ENCODE data around the gene PRSS2. TPM values are rescaled to one million over a fixed set of nuclear protein-coding genes. Genes with fewer than 3 reads are reported as not detected.

Gene PRSS2
- polyA plus RNA-seq, 1 donor (not counting 4 experiments of a cell fraction or from before 2014, with no cell fraction given): not detected

DNA sequence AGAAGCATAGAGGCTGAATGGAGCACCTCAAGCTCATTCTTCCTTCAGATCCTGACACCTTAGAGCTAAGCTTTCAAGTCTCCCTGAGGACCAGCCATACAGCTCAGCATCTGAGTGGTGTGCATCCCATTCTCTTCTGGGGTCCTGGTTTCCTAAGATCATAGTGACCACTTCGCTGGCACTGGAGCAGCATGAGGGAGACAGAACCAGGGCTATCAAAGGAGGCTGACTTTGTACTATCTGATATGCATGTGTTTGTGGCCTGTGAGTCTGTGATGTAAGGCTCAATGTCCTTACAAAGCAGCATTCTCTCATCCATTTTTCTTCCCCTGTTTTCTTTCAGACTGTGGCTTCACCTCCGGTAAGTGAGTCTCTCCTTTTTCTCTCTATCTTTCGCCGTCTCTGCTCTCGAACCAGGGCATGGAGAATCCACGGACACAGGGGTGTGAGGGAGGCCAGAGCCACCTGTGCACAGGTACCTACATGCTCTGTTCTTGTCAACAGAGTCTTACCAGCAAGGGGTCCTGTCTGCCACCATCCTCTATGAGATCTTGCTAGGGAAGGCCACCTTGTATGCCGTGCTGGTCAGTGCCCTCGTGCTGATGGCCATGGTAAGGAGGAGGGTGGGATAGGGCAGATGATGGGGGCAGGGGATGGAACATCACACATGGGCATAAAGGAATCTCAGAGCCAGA, 31.0 kb downstream of the PRSS2 start:
- Histone ChIP-seq H3K4me2 (ENCODE audit: control insufficient read depth, extremely low read depth, insufficient read depth, low read depth, low read length) (no peak overlapping the region), H3K27me3 (ENCODE audit: control insufficient read depth, extremely low read depth, insufficient read depth, low read length) (peaks cover 30% of the 10 kb centered on the region), H4K20me1 (ENCODE audit: control insufficient read depth, extremely low read depth, insufficient read depth, low read length) (no peaks in the 10 kb centered on the region), H3K9ac (ENCODE audit: control insufficient read depth, extremely low read depth, insufficient read depth, low read length) (no peak overlapping the region), H3K36me3 (ENCODE audit: control insufficient read depth in 2 of 2, extremely low read depth in 1 of 2, insufficient read depth in 2 of 2, low read length in 2 of 2) (no peaks in the 10 kb centered on the region), H3K9me3 (ENCODE audit: control insufficient read depth, low read depth, low read length) (no peaks in the 10 kb centered on the region), H3K4me1 (ENCODE audit: control insufficient read depth, extremely low read depth, insufficient read depth, low read length) (no peaks in the 10 kb centered on the region), H3K79me2 (ENCODE audit: control insufficient read depth, insufficient read depth, low read length) (no peaks in the 10 kb centered on the region), H3K9me1 (ENCODE audit: control insufficient read depth, extremely low read depth, insufficient read depth, low read length) (no peaks in the 10 kb centered on the region), H2AFZ (ENCODE audit: control insufficient read depth, low read length) (no peak overlapping the region), H3K27ac (ENCODE audit: control insufficient read depth, insufficient read depth, low read length) (no peak overlapping the region), H3K4me3 (ENCODE audit: control insufficient read depth in 2 of 3, extremely low read depth in 1 of 3, insufficient read depth in 2 of 3, low read depth in 1 of 3, low read length in 3 of 3) (no peak overlapping the region)
- FAIRE-seq (no peak), DNase-seq (ENCODE audit: low read depth, low spot score) (no peak)
- dilution Hi-C loops (cut with MboI; ENCODE audit: extremely low pct_ligation_motif_present, low sequenced_read_pairs): loop anchor here (25.0 kb wide), 1 partner anchor 411 kb away; the partner anchor contains the start of gene TAS2R40
- no peak for TF ChIP-seq EZH2 (IDR thresholded peaks at IDR 0.05; ENCODE audit: low read length)
- TF ChIP-seq, protein P1, sequence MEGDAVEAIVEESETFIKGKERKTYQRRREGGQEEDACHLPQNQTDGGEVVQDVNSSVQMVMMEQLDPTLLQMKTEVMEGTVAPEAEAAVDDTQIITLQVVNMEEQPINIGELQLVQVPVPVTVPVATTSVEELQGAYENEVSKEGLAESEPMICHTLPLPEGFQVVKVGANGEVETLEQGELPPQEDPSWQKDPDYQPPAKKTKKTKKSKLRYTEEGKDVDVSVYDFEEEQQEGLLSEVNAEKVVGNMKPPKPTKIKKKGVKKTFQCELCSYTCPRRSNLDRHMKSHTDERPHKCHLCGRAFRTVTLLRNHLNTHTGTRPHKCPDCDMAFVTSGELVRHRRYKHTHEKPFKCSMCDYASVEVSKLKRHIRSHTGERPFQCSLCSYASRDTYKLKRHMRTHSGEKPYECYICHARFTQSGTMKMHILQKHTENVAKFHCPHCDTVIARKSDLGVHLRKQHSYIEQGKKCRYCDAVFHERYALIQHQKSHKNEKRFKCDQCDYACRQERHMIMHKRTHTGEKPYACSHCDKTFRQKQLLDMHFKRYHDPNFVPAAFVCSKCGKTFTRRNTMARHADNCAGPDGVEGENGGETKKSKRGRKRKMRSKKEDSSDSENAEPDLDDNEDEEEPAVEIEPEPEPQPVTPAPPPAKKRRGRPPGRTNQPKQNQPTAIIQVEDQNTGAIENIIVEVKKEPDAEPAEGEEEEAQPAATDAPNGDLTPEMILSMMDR (optimal IDR thresholded peaks at IDR 0.05 in 1 of 3, IDR thresholded peaks at IDR 0.05 in 1 of 3, conservative IDR thresholded peaks at IDR 0.05 in 1 of 3; ENCODE audit: extremely low read depth in 1 of 3, insufficient read depth in 2 of 3, low read length in 3 of 3): no peak

DNA sequence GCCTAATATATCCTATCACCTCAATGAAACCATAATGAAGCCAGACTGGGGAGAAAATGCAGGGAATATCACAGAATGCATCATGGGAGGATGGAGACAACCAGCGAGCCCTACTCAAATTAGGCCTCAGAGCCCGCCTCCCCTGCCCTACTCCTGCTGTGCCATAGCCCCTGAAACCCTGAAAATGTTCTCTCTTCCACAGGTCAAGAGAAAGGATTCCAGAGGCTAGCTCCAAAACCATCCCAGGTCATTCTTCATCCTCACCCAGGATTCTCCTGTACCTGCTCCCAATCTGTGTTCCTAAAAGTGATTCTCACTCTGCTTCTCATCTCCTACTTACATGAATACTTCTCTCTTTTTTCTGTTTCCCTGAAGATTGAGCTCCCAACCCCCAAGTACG, 31.5 kb downstream of the PRSS2 start:
- TF ChIP-seq EZH2 (IDR thresholded peaks at IDR 0.05; ENCODE audit: low read length): no peak
- TF ChIP-seq, protein P1 (optimal IDR thresholded peaks at IDR 0.05 in 1 of 3, IDR thresholded peaks at IDR 0.05 in 1 of 3, conservative IDR thresholded peaks at IDR 0.05 in 1 of 3; ENCODE audit: extremely low read depth in 1 of 3, insufficient read depth in 2 of 3, low read length in 3 of 3): no peak
- no peaks in the 10 kb centered on the region for H3K36me3 ChIP-seq (ENCODE audit: control insufficient read depth in 2 of 2, extremely low read depth in 1 of 2, insufficient read depth in 2 of 2, low read length in 2 of 2)
- H3K79me2 ChIP-seq (ENCODE audit: control insufficient read depth, insufficient read depth, low read length): no peaks in the 10 kb centered on the region
- no peak overlapping the region for H3K4me2 ChIP-seq (ENCODE audit: control insufficient read depth, extremely low read depth, insufficient read depth, low read depth, low read length)
- no peak overlapping the region for H3K27ac ChIP-seq (ENCODE audit: control insufficient read depth, insufficient read depth, low read length)
- no peak for DNase-seq (ENCODE audit: low read depth, low spot score)
- no peak overlapping the region for H3K4me3 ChIP-seq (ENCODE audit: control insufficient read depth in 2 of 3, extremely low read depth in 1 of 3, insufficient read depth in 2 of 3, low read depth in 1 of 3, low read length in 3 of 3)
- H3K9me1 ChIP-seq (ENCODE audit: control insufficient read depth, extremely low read depth, insufficient read depth, low read length): no peaks in the 10 kb centered on the region
- no peak overlapping the region for H2AFZ ChIP-seq (ENCODE audit: control insufficient read depth, low read length)
- H4K20me1 ChIP-seq (ENCODE audit: control insufficient read depth, extremely low read depth, insufficient read depth, low read length): no peaks in the 10 kb centered on the region
- dilution Hi-C loops (cut with MboI; ENCODE audit: extremely low pct_ligation_motif_present, low sequenced_read_pairs): loop anchor here (25.0 kb wide), 1 partner anchor 410 kb away; the partner anchor contains the start of gene TAS2R40
- H3K9ac ChIP-seq (ENCODE audit: control insufficient read depth, extremely low read depth, insufficient read depth, low read length): no peak overlapping the region
- no peaks in the 10 kb centered on the region for H3K4me1 ChIP-seq (ENCODE audit: control insufficient read depth, extremely low read depth, insufficient read depth, low read length)
- no peaks in the 10 kb centered on the region for H3K9me3 ChIP-seq (ENCODE audit: control insufficient read depth, low read depth, low read length)
- H3K27me3 ChIP-seq (ENCODE audit: control insufficient read depth, extremely low read depth, insufficient read depth, low read length): peaks cover 24% of the 10 kb centered on the region
- FAIRE-seq: no peak

Data from keratinocyte (primary cell).